CD4-positive, alpha-beta T cell (primary cell): Measurements from ENCODE around the gene ZSCAN22. TPM values are rescaled to one million over a fixed set of nuclear protein-coding genes. Genes with fewer than 3 reads are reported as not detected.

Experiments
- ATAC-seq: fragments of 200-7000 bp; cut with Tn5 transposase; one replicate; pipeline ENCODE4 v1.10.0; 2022; ENCODE audit warnings: mild to moderate bottlenecking; ENCODE audit not compliant: poor library complexity
- CTCF ChIA-PET: fragments of 350-600 bp; sonication (Branson Sonifier 250); formaldehyde crosslinking; loops from one replicate; lab custom pipeline; 2021; ENCODE audit warnings: antibody characterized with exemption, inconsistent platforms; lab: Charles Lee
- POLR2A ChIA-PET: fragments of 350-600 bp; sonication (Branson Sonifier 250); formaldehyde crosslinking; loops from one replicate; lab custom pipeline; 2021; ENCODE audit warnings: antibody characterized with exemption, inconsistent platforms; lab: Charles Lee
- DNase-seq, 14 experiments: peaks; one replicate each; pipeline ENCODE4 v3.0.0-alpha.2; 2013 to 2020; ENCODE audit warnings: mixed read lengths in 2 of 14
- H3K27ac ChIP-seq, 2 donors: one replicate each; pipeline versions ENCODE4 v1.5.1 to v1.7.0; 2013; ENCODE audit warnings: low read length in 2 of 2, low read depth in 1 of 2, mild to moderate bottlenecking in 1 of 2
- H3K27me3 ChIP-seq, 2 experiments: 1 replicate in 1 of 2; 2 replicates in 1 of 2; pipeline versions ENCODE4 v1.6.1 to v1.7.0; 2013; ENCODE audit warnings: low read length in 2 of 2, control low read depth in 1 of 2, mild to moderate bottlenecking in 1 of 2, moderate library complexity in 1 of 2; ENCODE audit not compliant: insufficient read depth in 2 of 2, control insufficient read depth in 1 of 2
- H3K36me3 ChIP-seq: one replicate; pipeline ENCODE4 v1.6.1; 2013; ENCODE audit warnings: low read length, control low read depth; ENCODE audit not compliant: insufficient read depth
- H3K4me1 ChIP-seq: one replicate; pipeline ENCODE4 v1.6.1; 2013; ENCODE audit warnings: low read length, control low read depth; ENCODE audit not compliant: insufficient read depth
- H3K4me3 ChIP-seq: one replicate; pipeline ENCODE4 v1.5.1; 2013; ENCODE audit warnings: mild to moderate bottlenecking, low read length, moderate library complexity
- H3K9me3 ChIP-seq, 2 experiments: 1 replicate in 1 of 2; 2 replicates in 1 of 2; pipeline versions ENCODE4 v1.6.1 to v1.7.0; 2013; ENCODE audit warnings: low read length in 2 of 2, mild to moderate bottlenecking in 2 of 2, control low read depth in 1 of 2, moderate library complexity in 1 of 2; ENCODE audit not compliant: control insufficient read depth in 1 of 2, insufficient read depth in 1 of 2
- H3K27ac Mint-ChIP-seq: one replicate; pipeline ENCODE4 v1.8.0; 2020; ENCODE audit warnings: mixed read lengths
- H3K27me3 Mint-ChIP-seq: one replicate; pipeline ENCODE4 v1.8.0; 2021; ENCODE audit warnings: mixed read lengths
- H3K36me3 Mint-ChIP-seq: one replicate; pipeline ENCODE4 v1.8.0; 2021; ENCODE audit warnings: low read depth, mixed read lengths
- H3K4me1 Mint-ChIP-seq: one replicate; pipeline ENCODE4 v1.8.0; 2021; ENCODE audit warnings: low read depth, mixed read lengths
- H3K4me3 Mint-ChIP-seq: one replicate; pipeline ENCODE4 v1.8.0; 2020; ENCODE audit warnings: mild to moderate bottlenecking, mixed read lengths
- H3K9me3 Mint-ChIP-seq: one replicate; pipeline ENCODE4 v1.8.0; 2020; ENCODE audit warnings: mixed read lengths
- intact Hi-C, 2 experiments: fragments of 100-400 bp; cut with DNase I in 1 of 2; cut with micrococcal nuclease in 1 of 2; formaldehyde crosslinking; loops; one replicate each; pipeline versions ENCODE4 v1.15.1 to v1.9.0; 2023 to 2025; cut with DNase I, micrococcal nuclease
- total RNA-seq, 174 experiments: library from RNA in 2 of 174; stranded (reverse) in 2 of 174; gene quantifications; one replicate each; pipeline ENCODE4 v1.2.3 and lab custom pipeline; 2021 to 2026
- TF ChIP-seq, protein P1 (sequence below): fragments of 200-600 bp; IDR thresholded peaks from one replicate; pipeline ENCODE4 v1.8.0; 2022; ENCODE audit warnings: antibody characterized with exemption, mild to moderate bottlenecking

ZSCAN22 gene
- total RNA-seq, 2 experiments from 2014 or later = 0.77 to 0.81 TPM

DNA sequence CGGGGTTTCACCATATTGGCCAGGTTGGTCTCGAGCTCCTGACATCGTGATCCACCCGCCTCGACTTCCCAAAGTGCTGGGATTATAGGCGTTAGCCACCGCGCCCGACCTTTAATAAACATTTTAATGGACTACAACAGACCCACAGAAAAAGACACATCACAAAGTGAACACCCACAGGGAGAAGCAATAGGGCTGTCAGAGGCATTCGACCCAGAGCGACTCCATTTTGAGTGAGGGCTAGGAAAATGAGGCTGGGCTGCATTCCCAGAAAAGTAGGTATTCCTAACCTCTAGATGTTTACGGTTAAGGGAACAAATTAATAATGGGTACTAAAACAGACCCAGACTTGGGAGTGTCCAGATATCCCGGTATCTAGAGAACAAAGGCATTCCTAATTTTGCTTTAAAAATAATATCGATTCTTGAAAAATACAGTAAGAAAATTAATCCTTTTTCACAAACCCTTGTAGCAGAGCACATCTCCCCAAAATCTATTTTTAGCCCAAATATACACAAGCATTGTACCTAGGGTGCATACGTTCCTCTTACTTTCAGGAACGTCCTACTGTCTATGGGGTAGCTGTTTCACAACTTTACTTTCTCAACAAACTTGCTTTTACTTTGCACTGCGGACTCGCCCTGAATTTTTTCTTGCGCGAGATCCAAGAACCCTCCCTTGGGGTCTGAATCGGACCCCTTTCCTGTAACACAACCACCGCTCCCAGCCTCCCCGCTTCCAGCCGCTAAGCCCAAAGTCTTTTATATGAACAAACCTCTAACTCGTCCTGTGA is 48.9 kb upstream of the ZSCAN22 start:
- ChIA-PET CTCF (interaction anchor here (0.6 kb wide), 1 partner anchor 50 kb away, joined by 5 read pairs; no protein-coding TSS in a partner anchor), POLR2A (interaction anchor here (0.7 to 3.6 kb wide), 16 partner anchors 10 to 275 kb away, joined by 3 to 31 read pairs (median 4); partner anchors contain the start of genes ERVK3-1, ZNF274, ZNF329 and ZNF497)
- intact Hi-C loops = loop anchor here (1.0 to 10.0 kb wide), 6 partner anchors 27 to 551 kb away; partner anchors contain the start of genes ERVK3-1 (in 2 of the 2), ZNF274 (in 2 of the 2), ZNF544 (in 2 of the 2) and ZNF671 (in 1 of the 2)
- H3K36me3 Mint-ChIP-seq = peaks cover 68% of the 10 kb centered on the region
- H3K27me3 ChIP-seq = no peaks in the 10 kb centered on the region
- H3K4me3 Mint-ChIP-seq = peak overlapping the region; percentile 98
- H3K4me1 Mint-ChIP-seq = peaks cover 41% of the 10 kb centered on the region
- no peaks in the 10 kb centered on the region for H3K27me3 Mint-ChIP-seq
- H3K36me3 ChIP-seq = peaks cover 21% of the 10 kb centered on the region
- peak overlapping the region; percentile 81 to 85 for H3K27ac ChIP-seq
- TF ChIP-seq, protein P1, sequence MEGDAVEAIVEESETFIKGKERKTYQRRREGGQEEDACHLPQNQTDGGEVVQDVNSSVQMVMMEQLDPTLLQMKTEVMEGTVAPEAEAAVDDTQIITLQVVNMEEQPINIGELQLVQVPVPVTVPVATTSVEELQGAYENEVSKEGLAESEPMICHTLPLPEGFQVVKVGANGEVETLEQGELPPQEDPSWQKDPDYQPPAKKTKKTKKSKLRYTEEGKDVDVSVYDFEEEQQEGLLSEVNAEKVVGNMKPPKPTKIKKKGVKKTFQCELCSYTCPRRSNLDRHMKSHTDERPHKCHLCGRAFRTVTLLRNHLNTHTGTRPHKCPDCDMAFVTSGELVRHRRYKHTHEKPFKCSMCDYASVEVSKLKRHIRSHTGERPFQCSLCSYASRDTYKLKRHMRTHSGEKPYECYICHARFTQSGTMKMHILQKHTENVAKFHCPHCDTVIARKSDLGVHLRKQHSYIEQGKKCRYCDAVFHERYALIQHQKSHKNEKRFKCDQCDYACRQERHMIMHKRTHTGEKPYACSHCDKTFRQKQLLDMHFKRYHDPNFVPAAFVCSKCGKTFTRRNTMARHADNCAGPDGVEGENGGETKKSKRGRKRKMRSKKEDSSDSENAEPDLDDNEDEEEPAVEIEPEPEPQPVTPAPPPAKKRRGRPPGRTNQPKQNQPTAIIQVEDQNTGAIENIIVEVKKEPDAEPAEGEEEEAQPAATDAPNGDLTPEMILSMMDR = no peak
- DNase-seq = no peak
- H3K27ac Mint-ChIP-seq = peak overlapping the region; percentile 92
- H3K4me1 ChIP-seq = peaks cover 29% of the 10 kb centered on the region
- H3K9me3 Mint-ChIP-seq = peaks cover 2% of the 10 kb centered on the region
- peak overlapping the region; percentile 89 for H3K4me3 ChIP-seq
- peak; percentile 7 for ATAC-seq
- H3K9me3 ChIP-seq = peaks cover 22 to 31% of the 10 kb centered on the region in 2 experiments

DNA sequence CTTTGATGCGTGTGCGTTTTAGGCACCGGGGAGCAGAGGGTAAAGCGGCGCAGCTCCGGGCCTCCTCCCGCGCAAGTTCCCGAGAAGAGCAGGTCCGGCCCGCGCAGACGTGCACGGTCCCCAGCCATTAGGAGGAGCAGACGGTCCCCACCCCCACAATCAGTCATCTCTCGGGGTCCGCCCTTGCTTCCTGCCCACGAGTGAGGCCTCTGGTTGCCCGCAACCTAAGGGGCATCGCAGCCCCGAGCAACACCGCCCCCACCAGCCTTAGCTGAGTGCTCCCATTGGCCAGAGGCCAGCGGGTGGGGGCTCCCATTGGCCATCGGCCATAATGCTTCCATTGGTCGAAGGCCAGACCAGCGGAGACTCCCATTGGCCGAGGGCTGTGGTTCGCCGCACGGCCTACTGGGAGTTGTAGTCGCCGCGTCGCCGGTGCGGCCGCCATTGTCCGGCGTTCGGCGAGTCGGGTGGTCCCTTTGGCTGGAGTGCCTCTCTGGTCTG is 48.2 kb upstream of the ZSCAN22 start, which contains the start of gene ZNF8:
TSS of gene ZNF8 (plus strand) at position 415 of the 501 bp plus-strand sequence. CDS start 127 bp downstream, outside the sequence.
- Histone ChIP-seq H3K9me3 (peaks cover 18 to 25% of the 10 kb centered on the region in 2 experiments), H3K4me3 (peak within 1 kb of the TSS; percentile 89), H3K4me1 (peaks cover 29% of the 10 kb centered on the region), H3K27ac (peak within 1 kb of the TSS; percentile 81 to 85), H3K36me3 (peaks cover 21% of the 10 kb centered on the region), H3K27me3 (no peaks in the 10 kb centered on the region)
- Mint-ChIP-seq H3K9me3 (peaks cover 2% of the 10 kb centered on the region), H3K27ac (peak within 1 kb of the TSS; percentile 92), H3K4me3 (peak within 1 kb of the TSS; percentile 98), H3K27me3 (no peaks in the 10 kb centered on the region), H3K36me3 (peaks cover 73% of the 10 kb centered on the region), H3K4me1 (peaks cover 45% of the 10 kb centered on the region)
- ChIA-PET CTCF (interaction anchor here (0.6 kb wide), 1 partner anchor 51 kb away, joined by 5 read pairs; no protein-coding TSS in a partner anchor), POLR2A (interaction anchor here (0.8 to 3.6 kb wide), 15 partner anchors 10 to 276 kb away, joined by 3 to 31 read pairs (median 4); partner anchors contain the start of genes ERVK3-1, ZNF274, ZNF329 and ZNF497)
- intact Hi-C loops = loop anchor here (1.0 to 10.0 kb wide), 6 partner anchors 27 to 551 kb away; partner anchors contain the start of genes ERVK3-1 (in 2 of the 2), ZNF274 (in 2 of the 2), ZNF544 (in 2 of the 2) and ZNF671 (in 1 of the 2)
- DNase-seq (peak; percentile 89 to 99 (median 96)), ATAC-seq (peak; percentile 96)
- TF ChIP-seq, protein P1 = no peak
